Measurements from ENCODE around the gene CD27.
"Not testable (repeated sequence)": the region's sequence is repeated elsewhere in the genome, so short reads cannot be mapped to it uniquely, and the experiment has no call there.

GRCh38 chr12:6497291-6497690 lies 52.5 kb downstream of the CD27 start:
- TF ChIP-seq POLR2A, CTCF (IDR thresholded peaks at IDR 0.05): not testable (repeated sequence)

All from adrenal gland (tissue), 5 donors.